GM12873 (cell line): ENCODE measurements around the gene MLLT10.

Source experiments
- CTCF ChIP-seq: IDR thresholded peaks from 2 replicates; pipeline ENCODE4 v1.5.1; 2012; ENCODE audit warnings: low read depth, mild to moderate bottlenecking, moderate library complexity, low read length, control low read depth; ENCODE audit not compliant: insufficient read depth; ENCODE audit errors: missing control alignments

The MLLT10 gene

GRCh38 chr10:21696302-21696701 lies 162.3 kb downstream of the MLLT10 start:
- no peak for TF ChIP-seq CTCF

DNA sequence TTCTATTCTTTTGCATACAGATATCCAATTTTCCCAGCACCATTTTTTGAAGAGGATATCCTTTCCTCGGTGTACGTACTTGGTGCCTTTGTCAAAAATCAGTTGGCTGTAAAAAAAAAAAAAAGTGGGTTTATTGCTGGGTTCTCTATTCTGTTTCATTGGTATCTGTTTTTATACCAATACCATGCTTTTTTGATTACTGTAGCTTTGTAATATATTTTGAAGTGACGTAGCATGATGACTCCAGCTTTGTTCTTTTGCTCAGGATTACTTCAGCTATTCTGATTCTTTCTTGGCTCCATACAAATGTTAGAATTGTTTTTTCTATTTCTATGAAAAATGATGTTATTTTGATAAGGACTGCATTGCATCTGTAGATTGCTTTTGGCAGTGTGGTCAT lies 165.5 kb downstream of the MLLT10 start:
- TF ChIP-seq CTCF, result no peak

DNA sequence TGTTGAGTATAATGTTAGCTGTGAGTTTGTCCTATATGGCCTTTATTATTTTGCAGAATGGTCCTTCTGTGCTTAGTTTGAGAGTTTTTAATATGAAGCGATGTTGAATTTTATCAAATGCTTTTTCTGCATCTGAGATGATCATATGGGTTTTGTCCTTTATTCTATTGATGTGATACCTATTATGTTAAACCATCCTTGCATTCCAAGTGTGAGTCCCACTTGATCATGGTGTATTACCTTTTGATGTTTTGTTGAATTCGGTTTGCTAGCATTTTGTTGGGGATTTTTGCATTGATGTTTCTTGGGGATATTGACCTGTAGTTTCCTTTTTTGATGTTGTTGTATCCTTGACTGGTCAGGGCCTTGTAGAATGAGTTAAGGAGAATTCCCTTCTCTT lies 166.4 kb downstream of the MLLT10 start:
- TF ChIP-seq CTCF, result no peak

GRCh38 chr10:21702633-21703111 lies 168.6 kb downstream of the MLLT10 start:
- TF ChIP-seq CTCF, result no peak

DNA sequence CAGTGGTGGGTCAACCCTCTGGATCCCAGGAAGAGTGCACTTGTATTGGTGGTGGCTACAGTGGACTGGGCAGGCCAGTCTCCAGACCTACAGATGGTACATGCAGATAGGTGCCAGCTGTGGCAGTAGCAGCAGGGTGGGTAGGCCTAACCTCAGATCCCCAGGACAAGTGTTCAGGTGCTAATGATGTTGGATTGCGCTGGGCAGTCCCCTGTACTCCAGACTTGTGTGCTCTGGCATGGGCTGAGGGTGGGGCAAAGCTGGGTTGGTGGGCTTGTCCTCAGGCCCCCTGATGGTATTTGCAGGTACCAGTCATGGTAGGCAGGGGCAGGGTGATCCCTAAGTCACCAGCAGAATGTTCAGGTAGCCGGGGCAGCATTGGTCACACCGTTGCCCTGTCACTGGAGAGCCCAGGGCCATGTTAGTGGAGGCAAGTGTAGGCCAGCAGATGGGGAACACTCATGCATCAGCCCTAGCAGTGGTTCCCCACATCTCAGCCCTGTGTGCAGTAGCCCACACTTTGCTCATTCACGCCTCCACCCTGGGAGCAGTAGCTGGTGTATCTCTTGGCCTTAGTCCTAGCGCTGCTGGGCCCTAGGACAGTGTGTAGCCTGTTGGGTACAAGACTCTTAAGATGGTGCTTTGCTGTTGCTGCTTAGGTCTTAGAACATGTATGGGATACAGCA lies 171.3 kb downstream of the MLLT10 start:
- TF ChIP-seq CTCF, result no peak

GRCh38 chr10:21705828-21706176 lies 171.8 kb downstream of the MLLT10 start:
- no peak for TF ChIP-seq CTCF

DNA sequence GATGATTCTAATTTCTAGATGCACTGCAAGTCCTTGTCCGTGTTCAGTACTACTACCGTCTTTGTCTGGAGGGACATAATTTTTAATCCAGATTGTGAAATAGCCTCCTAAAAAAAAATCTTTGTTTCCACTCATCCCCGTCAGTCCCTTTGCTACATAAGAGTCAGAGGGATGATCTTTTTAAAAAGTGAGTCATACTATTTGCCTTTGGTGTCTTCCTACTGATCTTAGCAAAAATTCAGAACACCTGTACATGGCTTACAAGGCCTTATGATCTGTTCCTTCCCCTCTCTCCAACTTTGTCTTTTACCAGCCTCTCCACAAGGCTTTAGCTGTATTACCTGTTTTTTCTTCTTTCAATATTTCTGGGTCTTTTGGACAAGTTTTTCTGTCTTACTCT lies 173.5 kb downstream of the MLLT10 start:
- no peak for TF ChIP-seq CTCF
